ENCODE measurements around the gene NT5DC1.

The NT5DC1 gene

DNA sequence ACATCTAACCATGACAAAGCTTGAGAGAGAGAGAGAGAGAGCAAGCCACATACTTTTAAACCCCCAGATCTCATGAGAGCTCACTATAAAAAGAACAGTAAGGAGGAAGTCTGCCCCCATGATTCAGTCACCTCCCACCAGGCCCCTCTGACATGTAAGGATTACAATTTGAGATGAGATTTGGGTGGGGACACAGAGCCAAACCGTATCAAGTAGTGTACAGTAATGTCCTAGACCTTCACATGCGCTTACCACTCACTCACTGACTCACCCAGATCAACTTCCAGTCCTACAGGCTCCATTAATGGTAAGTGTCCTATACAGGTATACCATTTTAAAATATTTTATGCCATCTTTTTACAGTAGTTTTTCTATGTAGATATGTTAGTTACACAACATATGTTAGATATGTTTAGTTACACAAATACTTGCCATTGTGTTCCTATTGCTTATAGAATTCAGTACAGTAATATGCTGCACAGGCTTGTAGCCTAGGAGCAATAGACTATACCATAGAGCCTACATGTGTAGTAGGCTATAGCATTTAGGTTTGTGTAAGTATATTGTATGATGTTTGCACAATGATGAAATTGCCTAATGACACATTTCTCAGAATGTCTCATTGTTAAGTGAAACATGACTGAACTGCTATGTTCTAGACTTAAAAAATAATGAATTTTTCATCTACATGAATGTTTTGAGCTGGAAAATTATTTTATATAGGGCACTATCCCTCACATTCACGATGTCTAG is 167.4 kb downstream of the NT5DC1 start:
- DNase-seq (ENCODE audit: low read depth), result no peak
- H3K4me3 ChIP-seq (ENCODE audit: control insufficient read depth, low read depth, low read length), result no peak overlapping the region
- TF ChIP-seq CTCF (IDR thresholded peaks at IDR 0.05; ENCODE audit: control insufficient read depth, insufficient read depth, low read depth, low read length, missing control alignments), result no peak

DNA sequence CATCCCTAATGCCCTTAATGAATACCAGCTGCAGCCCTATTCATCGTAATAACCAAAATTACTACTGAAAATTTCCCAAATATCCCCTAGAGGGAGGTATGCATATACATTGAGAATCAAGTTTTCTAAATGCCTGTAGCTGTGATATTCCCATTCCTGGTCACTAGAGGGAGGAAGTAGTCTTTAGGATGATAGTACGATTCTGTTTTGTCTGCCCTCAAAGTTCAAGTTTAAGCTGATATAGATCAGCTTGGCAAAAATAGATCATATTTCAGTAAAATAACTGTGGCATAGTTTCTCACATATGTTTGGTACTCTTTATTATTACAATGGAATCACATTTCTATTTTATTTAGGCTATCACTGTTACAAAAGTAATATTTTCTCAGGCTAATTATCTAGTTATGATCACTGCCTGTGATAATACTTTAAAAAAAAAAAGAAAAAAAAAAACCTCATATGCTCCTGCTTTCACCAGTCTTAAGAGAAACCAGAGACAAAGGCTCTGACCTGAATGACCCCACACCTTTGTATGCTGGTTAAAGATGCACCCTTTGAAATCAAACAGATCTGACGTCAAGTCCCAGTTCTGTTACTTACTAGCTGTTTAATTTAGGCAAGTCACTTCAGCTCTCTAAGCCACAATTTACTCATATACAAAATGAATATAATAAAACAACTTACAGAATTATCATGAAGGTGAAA is 168.1 kb downstream of the NT5DC1 start:
- H3K4me3 ChIP-seq (ENCODE audit: control insufficient read depth, low read depth, low read length), result no peak overlapping the region
- peak; percentile 42 for DNase-seq (ENCODE audit: low read depth)
- peak; percentile 77 for TF ChIP-seq CTCF (IDR thresholded peaks at IDR 0.05; ENCODE audit: control insufficient read depth, insufficient read depth, low read depth, low read length, missing control alignments)

DNA sequence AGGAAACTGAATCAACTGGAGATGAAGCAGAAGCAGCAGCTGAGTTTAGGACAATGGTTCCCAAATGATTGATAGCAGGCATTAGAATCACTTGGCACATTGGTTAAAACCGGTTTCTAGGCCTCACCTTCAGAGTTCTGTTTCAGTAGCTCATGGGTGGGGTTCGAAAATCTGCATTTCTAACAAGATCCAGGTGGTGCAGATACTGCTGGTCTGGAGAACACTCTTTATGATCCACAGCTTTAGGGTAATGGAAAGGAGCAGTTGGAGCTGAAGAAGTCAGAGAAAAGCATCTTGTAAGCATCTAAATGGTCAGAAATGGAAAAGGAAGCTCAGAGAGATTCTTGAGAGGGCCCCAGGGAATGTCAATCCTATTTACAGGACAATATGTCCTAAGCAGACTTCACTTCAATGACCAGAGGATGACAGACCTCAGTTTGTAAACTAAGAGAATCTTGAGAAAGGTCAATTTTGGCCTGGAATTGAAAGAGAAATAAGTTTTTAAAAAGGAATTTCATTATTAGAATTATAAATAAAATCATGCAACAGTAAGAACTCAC is 170.6 kb downstream of the NT5DC1 start:
- no peak for DNase-seq (ENCODE audit: low read depth)

GRCh38 chr6:116277124-116277523 is 176.5 kb downstream of the NT5DC1 start:
- no peak for DNase-seq (ENCODE audit: low read depth)
- TF ChIP-seq CTCF (IDR thresholded peaks at IDR 0.05; ENCODE audit: control insufficient read depth, insufficient read depth, low read depth, low read length, missing control alignments), result no peak
- peak overlapping the region; percentile 91 for H3K4me3 ChIP-seq (ENCODE audit: control insufficient read depth, low read depth, low read length)

More for the DNA sequence above, 170.6 kb downstream of the NT5DC1 start:
- H3K4me3 ChIP-seq (ENCODE audit: control insufficient read depth, low read depth, low read length), result no peak overlapping the region
- no peak for TF ChIP-seq CTCF (IDR thresholded peaks at IDR 0.05; ENCODE audit: control insufficient read depth, insufficient read depth, low read depth, low read length, missing control alignments)

DNA sequence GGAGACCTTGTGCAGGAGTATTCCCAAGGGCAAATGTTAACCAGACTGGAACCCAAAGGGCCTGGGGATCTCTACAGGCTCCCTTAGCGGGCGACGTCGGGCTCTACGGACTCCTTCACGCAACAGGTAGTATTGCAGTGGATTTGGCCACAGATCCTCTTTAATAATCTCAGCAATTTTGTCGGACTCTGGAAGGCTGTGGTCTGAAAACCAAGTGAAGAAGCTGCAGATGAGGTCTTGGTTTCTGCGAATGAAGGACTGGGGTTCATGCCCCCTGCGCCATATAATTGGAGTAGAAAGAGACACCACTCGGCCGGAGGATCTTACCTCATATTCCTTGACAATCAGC is 177.8 kb downstream of the NT5DC1 start:
- no peak for TF ChIP-seq CTCF (IDR thresholded peaks at IDR 0.05; ENCODE audit: control insufficient read depth, insufficient read depth, low read depth, low read length, missing control alignments)
- no peak for DNase-seq (ENCODE audit: low read depth)
- H3K4me3 ChIP-seq (ENCODE audit: control insufficient read depth, low read depth, low read length), result peak overlapping the region; percentile 91

GRCh38 chr6:116278854-116279231 is 178.2 kb downstream of the NT5DC1 start:
- no peak for TF ChIP-seq CTCF (IDR thresholded peaks at IDR 0.05; ENCODE audit: control insufficient read depth, insufficient read depth, low read depth, low read length, missing control alignments)
- no peak for DNase-seq (ENCODE audit: low read depth)
- H3K4me3 ChIP-seq (ENCODE audit: control insufficient read depth, low read depth, low read length), result peak overlapping the region; percentile 91

Measured in AG09309 (cell line).